ENCODE data around the gene PDE4D.

DNA sequence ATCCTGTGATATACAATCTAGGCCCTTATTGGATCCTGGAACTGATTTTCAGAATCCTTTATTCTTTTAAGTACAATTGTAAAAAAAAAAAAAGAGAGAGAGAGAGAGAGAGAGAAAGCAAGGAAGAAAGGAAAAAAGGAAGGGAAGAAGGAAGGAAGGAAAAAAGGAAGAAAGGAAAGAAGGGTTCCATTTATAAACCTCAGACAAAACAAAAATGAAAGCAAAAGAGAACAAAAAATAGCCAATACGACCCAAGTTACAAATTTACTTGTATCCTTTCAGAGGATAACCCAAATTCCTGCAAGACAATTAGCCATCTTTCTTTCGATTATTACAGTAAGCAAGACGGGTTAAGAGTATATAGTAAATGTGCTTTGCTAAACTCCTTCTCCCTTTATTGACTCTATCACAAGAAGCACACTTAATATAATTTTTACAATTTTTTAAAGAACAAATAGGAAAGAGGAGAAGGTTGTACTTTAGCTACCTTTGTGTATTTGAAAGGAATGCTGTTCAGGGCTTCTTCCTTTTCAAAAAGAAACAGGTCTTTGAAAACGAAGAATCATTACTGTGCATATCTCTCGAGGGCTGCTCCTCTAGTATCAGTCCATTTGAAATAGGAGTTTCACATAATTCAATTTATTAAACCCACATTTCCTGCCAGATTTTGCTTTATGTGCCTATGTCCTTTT is 767.4 kb downstream of the PDE4D start:
- TF ChIP-seq POLR2AphosphoS5 (IDR thresholded peaks at IDR 0.05; ENCODE audit: low read depth, low read length): no peak
- no peak for TF ChIP-seq POLR2A (IDR thresholded peaks at IDR 0.05; ENCODE audit: low read depth, low read length)
